GM18870 (cell line): ENCODE data around the gene DMRT2.
A peak's percentile ranks its signal among the peaks of the same experiment; 100 is the strongest.

Experiments
- ATAC-seq: cut with Tn5 transposase; IDR thresholded peaks from one replicate; pipeline ENCODE4 v1.9.1; 2021; ENCODE audit warnings: moderate library complexity; ENCODE audit not compliant: unreplicated experiment

DMRT2 gene

GRCh38 chr9:1086517-1086916 is 36.4 kb downstream of the DMRT2 start:
- ATAC-seq = no peak

DNA sequence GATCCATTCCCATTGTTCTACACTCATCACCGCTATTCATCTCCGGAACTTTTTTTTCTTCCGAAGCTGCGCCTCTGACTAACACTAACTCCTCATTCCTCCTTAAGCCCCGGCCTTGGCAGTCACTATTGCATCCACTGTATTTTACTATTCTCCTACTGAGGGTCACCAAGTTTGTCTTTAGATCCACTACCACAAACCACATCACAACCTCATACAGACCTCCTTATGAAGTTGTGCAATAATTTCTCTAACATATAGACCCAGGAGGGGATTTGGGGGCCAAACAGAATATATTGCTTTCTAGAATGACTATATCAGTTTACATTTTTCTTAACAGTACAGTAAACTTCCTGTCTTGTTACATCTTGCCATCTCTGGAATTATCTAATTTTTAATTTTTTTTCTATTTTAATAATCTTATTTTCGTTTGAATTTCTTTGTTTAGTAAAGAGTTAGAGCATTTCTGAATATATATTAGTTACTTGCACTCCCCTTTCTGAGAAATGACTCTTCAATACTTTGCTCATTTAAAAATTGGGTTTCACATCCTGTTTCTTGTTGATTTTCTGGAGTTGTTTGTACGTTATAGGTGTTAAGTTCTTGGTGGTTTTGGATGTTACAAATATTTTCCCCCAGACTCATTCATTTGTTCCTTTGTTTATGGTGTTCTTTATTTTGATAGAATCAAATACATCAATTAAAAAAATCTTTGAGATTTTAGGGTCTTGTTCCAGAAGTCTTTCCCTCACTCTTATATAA is 37.1 kb downstream of the DMRT2 start:
- peak; percentile 50 for ATAC-seq

DNA sequence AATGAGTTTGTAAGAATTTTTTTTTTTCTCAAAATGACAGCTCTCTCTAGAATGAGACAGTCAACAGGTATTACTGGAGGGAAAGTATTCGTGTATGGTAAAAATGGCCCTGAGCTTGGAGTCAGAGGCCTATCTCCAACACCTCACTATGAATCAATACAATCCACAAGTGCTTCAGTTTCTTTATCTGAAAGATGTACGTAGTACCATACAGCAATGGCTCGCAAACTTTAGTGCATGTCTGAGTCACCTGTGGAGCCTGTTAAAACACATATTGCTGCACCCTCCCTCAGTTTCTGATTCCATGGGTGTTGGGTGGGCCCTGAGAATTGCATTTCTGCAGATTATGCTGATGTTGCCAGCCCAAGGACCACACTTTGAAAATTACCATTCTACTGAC is 44.6 kb downstream of the DMRT2 start:
- ATAC-seq = no peak

- no peak for ATAC-seq
These were observed 46.2 kb downstream of the DMRT2 start for GRCh38 chr9:1096155-1096964.

DNA sequence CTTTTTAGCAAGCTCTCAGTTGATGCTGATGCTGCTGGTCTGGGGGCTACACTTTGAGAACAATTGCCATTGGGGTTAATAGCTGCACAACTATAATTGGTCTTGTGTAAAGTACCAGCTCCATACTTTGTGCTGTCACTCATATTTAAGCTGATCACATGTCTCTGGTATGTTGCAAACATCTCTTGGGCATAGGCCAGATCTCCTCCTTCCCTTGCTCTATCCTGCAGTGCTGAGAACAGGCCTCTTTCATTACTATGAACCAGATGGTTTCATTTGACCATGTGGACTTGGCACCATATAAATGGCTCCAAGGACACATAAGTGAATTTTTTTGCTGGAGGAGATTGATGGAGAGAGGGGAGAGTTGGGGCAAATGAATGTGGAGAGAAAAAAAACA is 48.4 kb downstream of the DMRT2 start:
- ATAC-seq = no peak

DNA sequence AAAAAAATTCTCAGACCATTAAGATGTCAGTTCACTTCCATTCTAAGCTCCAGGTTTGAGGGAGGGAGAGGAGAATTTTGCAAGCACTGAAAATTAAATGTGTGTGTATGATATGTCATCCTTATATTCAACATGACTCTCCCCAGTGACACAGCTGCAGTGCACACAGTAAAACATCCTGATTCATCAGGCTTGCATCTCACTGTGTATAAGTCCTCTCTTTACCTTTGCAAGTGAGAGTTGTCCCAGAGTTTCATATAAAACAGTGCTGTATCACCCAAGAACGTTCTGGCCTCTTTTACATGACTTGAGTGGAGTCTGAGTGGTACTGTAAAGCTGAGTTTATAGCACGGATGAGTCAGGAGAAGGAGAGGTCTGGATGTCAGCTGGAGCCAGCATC is 50.0 kb downstream of the DMRT2 start:
- no peak for ATAC-seq

DNA sequence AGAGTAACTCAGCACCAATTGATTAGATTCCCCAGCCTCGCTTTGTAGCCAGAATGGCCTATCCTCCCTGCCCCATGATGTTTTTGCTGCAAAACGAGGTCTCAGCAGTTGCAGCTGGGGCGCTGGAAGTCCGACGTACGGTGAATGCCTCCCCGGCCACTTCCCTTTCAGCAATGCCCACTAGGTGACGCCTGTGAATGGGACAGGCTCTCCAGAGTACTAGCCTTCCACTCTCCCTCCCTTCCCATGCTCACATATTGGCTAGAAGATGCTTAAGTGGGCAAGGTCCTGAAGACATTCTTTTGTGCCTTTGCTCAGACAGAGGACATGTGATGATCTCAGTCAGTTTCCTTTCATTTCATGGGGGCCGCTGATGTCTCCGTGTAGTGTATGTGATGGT is 50.8 kb downstream of the DMRT2 start:
- ATAC-seq = no peak

DNA sequence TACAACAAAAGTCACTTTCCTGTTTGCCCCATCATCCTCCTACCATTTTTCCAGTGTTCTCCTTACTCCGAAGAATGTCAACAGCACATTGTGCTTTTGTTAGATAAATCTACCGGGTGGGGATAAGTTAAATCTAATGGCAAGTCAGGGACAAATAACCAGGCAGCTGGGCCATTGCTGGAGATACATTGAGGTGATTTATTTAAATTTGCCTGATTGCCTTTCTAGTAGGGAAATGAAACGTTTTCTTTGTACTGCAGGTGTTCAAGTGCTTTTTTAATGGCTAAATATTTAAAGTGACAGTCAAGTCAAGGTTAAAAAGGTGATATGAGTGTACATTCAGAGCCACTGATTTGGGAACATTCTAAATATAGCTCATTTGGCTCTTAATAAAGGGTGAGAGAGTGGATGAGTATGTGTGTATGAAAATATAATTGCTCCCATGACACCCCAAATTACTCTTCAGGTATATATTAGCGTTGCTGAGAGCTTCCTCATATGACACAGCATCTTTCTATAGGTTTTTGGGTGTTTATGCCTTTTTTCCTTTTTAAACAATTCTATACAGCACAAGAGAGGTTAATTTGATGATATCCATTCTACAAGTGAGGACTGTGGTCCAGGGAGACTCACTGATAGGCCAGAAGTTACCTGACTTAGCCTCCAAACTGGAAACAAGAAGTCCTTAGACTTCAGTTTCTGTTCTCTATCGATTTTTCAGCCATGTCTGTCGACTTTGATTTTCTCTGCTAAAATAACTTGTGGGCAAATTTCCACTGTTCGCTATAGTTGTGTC is 51.9 kb downstream of the DMRT2 start:
- ATAC-seq = no peak

DNA sequence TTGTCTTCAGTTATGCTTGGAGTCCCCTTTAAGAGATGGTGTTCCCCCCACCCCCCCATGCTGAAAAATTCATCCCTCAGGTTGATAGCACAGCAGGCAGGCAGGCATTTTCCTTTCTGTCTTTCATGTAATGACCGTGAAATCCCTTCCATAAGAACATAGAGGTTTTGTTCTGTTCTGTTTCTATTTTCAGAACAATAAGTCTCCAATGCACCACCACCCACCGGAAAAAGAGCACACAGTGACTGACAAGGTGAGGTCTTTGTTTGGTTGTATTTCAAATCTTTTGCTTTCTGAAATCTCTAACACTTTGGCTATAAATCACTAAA is 52.4 kb downstream of the DMRT2 start:
- ATAC-seq = no peak
